ENCODE measurements around the gene ARHGAP26.

DNA sequence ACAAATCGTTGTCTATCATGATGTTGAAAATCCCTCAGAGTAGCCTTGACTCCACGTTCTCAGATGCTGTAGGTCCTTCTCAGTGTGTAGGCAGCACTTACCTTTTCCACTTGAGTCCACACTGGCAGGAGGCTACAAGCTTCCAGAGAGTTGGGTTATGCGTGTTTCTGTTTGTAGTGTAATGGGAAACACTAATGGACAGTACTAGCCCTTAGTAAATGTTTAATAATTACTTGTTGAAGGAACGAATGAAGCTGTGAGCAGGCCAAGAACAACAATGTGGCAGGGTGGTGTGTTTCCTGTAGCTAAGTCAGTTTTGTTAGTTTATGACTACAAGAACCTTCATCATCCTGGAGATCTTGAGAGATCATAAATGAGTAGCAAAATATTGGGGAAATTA is 83.5 kb downstream of the ARHGAP26 start:
- TF ChIP-seq POLR2AphosphoS5 (IDR thresholded peaks at IDR 0.05) = no peak
- TF ChIP-seq, protein P1, sequence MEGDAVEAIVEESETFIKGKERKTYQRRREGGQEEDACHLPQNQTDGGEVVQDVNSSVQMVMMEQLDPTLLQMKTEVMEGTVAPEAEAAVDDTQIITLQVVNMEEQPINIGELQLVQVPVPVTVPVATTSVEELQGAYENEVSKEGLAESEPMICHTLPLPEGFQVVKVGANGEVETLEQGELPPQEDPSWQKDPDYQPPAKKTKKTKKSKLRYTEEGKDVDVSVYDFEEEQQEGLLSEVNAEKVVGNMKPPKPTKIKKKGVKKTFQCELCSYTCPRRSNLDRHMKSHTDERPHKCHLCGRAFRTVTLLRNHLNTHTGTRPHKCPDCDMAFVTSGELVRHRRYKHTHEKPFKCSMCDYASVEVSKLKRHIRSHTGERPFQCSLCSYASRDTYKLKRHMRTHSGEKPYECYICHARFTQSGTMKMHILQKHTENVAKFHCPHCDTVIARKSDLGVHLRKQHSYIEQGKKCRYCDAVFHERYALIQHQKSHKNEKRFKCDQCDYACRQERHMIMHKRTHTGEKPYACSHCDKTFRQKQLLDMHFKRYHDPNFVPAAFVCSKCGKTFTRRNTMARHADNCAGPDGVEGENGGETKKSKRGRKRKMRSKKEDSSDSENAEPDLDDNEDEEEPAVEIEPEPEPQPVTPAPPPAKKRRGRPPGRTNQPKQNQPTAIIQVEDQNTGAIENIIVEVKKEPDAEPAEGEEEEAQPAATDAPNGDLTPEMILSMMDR (IDR thresholded peaks at IDR 0.05) = no peak
